Measurements from ENCODE around the gene SRC.

SRC gene

GRCh38 chr20:37397954-37398749 lies 52.2 kb downstream of the SRC start:
- DNase-seq: no peak

DNA sequence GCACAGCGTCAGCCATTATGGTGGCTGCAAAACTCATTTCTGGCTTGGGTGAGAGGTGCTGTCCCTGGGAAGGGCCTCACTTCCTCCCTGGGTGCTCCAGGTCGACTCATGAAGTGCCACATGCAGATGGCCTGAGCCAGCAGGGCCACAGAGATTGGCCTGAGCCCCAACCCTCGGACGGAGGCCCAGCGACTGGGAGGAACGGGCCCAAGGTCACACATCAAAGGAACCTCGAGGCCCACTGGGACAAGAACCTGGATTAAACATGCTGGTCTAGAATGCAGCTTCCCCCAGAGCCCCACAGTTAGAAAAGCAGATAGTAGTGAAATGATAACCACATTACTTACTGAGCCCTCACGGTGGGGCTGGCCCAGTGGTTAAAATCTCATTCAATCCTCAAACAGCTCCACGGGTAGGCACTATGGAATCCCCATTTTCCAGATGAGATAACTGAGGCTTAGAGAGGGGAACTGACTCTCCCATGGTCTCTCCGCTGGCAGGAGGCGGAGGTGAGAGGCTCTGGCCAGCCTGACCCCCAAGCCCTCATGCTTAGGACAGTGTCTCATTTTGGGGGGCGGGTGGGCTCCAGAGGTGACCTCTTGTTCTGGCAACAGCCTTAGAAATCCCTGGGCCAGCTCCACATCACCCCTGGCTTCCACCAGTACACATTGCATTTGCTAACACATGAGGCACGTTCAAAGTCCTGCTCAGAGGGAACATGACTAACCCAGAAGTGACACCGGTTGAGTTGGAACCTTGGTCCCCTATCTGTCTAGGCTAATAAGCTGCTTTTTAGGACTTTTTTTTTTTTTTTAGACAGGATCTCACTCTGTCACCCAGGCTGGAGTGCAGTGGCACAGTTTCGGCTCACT lies 53.0 kb downstream of the SRC start:
- no peak for DNase-seq

DNA sequence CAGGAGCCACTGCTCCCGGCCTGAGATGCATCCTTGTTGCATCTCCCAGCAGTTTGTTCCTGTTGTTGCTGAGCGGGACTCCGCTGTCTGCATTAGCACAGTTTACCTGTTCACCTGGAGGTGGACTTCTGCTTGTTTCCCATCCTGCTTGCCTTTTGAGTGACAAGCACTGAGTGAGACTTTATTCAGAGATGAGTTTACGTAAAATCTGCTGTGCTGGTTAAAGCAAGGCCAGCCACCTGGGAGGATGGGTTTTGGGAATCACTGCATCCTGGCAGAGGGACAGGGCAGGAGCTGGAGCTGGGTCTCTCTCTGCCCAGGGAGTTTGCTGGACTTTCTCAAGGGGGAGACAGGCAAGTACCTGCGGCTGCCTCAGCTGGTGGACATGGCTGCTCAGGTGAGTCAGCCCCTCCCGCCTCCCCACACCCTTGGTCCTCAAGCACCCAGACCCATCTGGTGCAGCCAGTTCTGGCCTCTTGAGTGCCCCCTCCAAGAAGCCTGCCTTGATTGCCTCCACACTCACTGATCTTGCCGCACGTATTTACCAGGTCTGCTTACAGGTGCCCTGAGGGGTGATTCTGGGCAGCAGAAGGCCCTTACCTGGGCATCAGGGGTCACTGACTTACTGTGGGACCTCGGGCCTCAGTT lies 55.5 kb downstream of the SRC start:
- no peak for DNase-seq

GRCh38 chr20:37401930-37402675 lies 56.2 kb downstream of the SRC start:
- no peak for DNase-seq

GRCh38 chr20:37403107-37404033 lies 57.4 kb downstream of the SRC start:
- DNase-seq: no peak

DNA sequence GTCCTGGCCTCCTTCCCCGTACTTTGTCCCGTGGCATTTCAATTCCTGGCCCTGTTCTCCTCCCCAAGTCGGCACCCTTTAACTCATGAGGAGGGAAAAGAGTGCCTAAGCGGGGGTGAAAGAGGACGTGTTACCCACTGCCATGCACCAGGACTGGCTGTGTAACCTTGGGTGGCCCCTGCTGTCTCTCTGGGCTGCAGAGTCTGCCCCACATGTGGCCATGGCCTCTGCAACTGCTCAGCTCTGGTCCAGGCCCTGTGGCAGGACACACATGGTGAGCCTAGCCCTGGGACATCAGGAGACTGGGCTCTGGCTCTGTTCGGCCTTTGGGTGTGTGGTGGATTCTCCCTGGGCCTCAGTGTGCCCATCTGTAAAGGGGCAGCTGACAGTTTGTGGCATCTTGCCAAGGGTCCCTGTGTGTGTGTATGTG lies 58.5 kb downstream of the SRC start:
- no peak for DNase-seq

GRCh38 chr20:37405351-37405897 lies 59.5 kb downstream of the SRC start:
- DNase-seq: no peak

- no peak for DNase-seq
Observed at GRCh38 chr20:37406010-37406998, 60.4 kb downstream of the SRC start.

DNA sequence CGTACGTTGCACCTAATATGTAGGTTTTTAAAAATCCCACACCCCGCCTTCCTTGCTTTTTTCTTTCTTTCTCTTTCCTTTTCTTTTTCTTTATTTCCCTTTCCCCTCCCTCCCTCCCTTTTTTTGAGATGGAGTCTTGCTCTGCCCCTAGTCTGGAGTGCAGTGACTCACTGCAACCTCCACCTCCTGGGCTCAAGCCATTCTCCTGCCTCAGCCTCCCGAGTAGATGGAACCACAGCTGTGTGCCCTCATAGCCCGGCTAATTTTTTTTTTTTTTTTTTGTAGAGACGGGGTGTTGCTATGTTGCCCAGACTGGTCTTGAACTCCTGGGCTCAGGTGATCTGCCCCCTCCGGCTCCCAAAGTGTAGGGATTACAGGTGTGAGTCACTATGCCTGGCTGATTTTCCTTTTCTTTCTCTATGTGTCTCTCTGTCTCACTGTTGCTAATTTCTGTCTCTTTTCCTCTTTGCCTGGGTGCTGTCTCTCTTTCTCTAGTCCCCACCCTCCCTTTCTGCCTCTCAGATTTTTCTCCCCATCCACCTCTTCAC lies 61.2 kb downstream of the SRC start:
- no peak for DNase-seq

DNA sequence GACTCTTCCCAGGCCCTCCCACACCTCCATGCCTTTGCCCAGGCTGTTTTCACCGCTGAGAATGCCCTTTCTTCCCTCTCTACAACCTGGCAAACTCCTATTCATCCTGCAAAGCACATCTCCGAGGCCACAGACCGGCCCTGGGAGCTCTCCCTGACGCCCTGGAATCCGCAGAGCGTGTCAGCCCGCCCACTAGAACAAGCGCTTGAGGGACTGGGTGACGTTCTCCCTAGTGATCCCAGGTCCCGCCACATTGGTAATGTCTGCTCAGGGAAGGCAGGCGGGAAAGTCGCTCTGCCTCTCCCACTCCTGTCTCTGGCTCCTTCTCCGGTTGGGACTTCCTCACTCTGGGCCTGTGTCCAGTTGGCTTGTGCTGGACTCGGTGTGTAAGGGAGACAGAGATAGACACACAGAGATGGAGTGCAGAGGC lies 61.6 kb downstream of the SRC start:
- peak; percentile 69 for DNase-seq

DNA sequence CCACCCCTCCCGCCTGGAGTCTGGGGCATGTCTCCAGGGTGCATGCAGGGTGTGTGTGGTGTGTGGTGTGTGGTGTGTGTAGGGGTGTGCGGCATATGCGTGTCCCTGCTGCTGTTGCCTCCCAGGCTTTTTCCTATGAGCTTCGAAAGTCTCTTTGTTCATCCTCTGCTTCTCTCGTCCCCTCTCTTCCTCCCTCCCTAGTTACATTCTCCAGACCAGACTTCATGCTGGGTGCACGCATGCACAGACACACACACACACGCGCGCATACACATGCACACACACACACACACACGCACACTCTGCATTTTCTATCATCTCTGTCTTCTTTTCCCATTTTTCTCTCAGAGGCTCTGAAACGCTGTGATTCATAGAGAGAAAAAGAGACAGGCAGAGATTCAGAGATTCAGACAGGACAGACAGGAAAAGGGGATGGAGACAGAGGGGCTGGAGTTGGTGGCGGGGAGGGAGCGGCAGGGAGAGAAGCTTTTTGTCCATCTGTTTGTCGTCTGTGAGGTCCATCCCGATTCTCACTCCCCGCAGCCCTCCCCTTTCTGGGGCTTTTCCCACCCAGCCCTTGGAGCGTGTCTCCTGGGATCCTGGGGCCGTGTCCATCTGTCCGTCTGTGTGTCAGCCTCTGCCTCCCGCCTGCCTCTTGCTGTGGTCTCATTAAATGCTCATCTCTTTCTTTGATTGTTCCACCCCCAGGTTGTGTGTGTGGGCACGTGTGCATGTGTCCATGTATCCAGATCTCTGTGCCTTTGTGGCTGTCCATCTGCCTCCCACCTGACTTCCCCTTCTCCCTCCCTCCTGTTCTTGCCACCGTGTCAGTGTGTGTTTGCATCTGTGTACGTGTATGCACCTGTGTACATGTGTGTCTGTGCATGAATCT lies 62.6 kb downstream of the SRC start:
- no peak for DNase-seq

DNA sequence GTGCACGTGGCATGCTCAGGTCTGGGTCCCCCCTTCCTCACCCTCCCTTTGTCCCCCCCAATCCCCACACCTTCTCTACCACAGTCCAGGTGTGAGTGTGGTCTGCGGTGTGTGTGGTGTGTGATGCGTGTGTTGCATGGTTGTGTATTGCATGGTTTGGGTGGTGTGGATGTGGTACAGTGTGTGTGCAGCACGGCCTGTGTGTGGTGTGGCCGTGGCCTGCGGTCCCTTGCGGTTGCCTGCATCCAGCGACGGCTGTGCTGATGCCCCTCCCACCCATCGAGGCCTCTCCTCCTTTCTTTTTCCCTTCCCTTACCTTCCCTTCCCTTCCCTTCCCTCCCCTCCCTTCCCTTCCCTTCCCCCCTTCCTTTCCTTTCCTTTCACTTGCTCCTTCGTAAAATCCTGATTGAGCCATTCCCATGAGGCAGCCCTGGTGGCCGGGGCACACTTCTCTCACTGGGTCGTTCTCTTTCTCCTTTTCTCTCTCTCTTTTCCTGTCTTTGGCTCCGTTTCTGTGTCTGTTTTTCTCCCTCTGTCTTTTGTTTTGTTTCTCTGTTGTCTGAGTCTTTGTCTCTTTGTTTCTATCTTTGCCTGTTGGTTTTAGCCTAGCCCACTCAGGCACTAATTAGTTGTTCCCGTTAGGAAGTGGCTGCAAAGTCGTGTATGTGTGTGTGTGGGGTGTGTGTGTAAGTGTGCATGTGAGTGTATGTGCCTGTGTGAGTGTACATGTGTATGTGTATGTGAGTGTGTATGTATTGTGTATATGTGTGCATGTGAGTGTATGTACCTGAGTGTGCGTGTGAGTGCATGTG lies 65.7 kb downstream of the SRC start:
- no peak for DNase-seq

- no peak for DNase-seq
Observed at GRCh38 chr20:37413023-37413334, 67.0 kb downstream of the SRC start.

GRCh38 chr20:37413379-37413778 lies 67.4 kb downstream of the SRC start:
- DNase-seq: no peak

- no peak for DNase-seq
Observed at GRCh38 chr20:37414224-37415035, 68.5 kb downstream of the SRC start.

GRCh38 chr20:37415118-37416085 lies 69.5 kb downstream of the SRC start:
- no peak for DNase-seq

Data from left hindlimb (tissue), 1 donor.